DOHH2 (cell line): Measurements from ENCODE around the gene VAV2.

Experiments used
- H3F3A ChIP-seq: fragments of 200-600 bp; sonication (generic), shearing (Covaris generic); 2 replicates; pipeline ENCODE4 v1.6.0; 2016; ENCODE audit warnings: antibody characterized with exemption, mild to moderate bottlenecking; ENCODE audit not compliant: control insufficient read depth, insufficient read depth
- H3K27ac ChIP-seq: fragments of 200-600 bp; sonication (generic); 2 replicates; pipeline ENCODE4 v1.5.1; 2014; ENCODE audit warnings: low read depth, mild to moderate bottlenecking, low read length, moderate library complexity
- H3K27me3 ChIP-seq: fragments of 200-600 bp; sonication (generic); 2 replicates; pipeline ENCODE4 v1.6.1; 2014; ENCODE audit warnings: mild to moderate bottlenecking, low read length, mixed read lengths; ENCODE audit not compliant: control insufficient read depth
- H3K36me3 ChIP-seq: fragments of 200-600 bp; sonication (generic); 2 replicates; pipeline ENCODE4 v1.6.1; 2014; ENCODE audit warnings: mild to moderate bottlenecking, low read length, moderate library complexity, mixed read lengths; ENCODE audit not compliant: control insufficient read depth
- H3K4me1 ChIP-seq: fragments of 200-600 bp; sonication (generic); 2 replicates; pipeline ENCODE4 v1.6.1; 2014; ENCODE audit warnings: mild to moderate bottlenecking, low read length, mixed read lengths; ENCODE audit not compliant: control insufficient read depth
- H3K4me2 ChIP-seq: fragments of 200-600 bp; sonication (generic); 2 replicates; pipeline ENCODE4 v1.6.0; 2014; ENCODE audit warnings: mild to moderate bottlenecking, low read length, moderate library complexity
- H3K4me3 ChIP-seq: fragments of 200-600 bp; sonication (generic); 2 replicates; pipeline ENCODE4 v1.5.1; 2014; ENCODE audit warnings: mild to moderate bottlenecking, low read length, mixed read lengths
- H3K79me2 ChIP-seq: fragments of 200-600 bp; sonication (generic); 2 replicates; pipeline ENCODE4 v1.6.1; 2014; ENCODE audit warnings: mild to moderate bottlenecking, low read length, mixed read lengths; ENCODE audit not compliant: control insufficient read depth
- H3K9me2 ChIP-seq: fragments of 200-600 bp; sonication (generic); replicated peaks from 2 replicates; pipeline ENCODE4 v1.6.1; 2014; ENCODE audit warnings: mild to moderate bottlenecking, low read length, mixed read lengths; ENCODE audit not compliant: control insufficient read depth
- H3K9me3 ChIP-seq: fragments of 200-600 bp; sonication (generic); 2 replicates; pipeline ENCODE4 v1.6.1; 2014; ENCODE audit warnings: antibody characterized with exemption, low read length, mixed read lengths; ENCODE audit not compliant: control insufficient read depth, insufficient read depth
- H4K20me1 ChIP-seq: fragments of 200-600 bp; sonication (generic); 2 replicates; pipeline ENCODE4 v1.6.0; 2014; ENCODE audit warnings: low read depth, mild to moderate bottlenecking, antibody characterized with exemption, low read length, moderate library complexity; ENCODE audit not compliant: control insufficient read depth, insufficient read depth
- CTCF ChIP-seq: fragments of 200-600 bp; sonication (generic); IDR thresholded peaks from one replicate; pipeline ENCODE4 v1.5.1; 2014; ENCODE audit warnings: antibody characterized with exemption, mild to moderate bottlenecking, low read depth, low read length; ENCODE audit not compliant: poor library complexity, severe bottlenecking
- EZH2phosphoT487 ChIP-seq: fragments of 200-600 bp; sonication (generic); IDR thresholded peaks from 2 replicates; pipeline ENCODE4 v1.6.1; 2017; ENCODE audit warnings: borderline replicate concordance, mild to moderate bottlenecking, antibody characterized with exemption, low read length, moderate library complexity, mixed read lengths

VAV2 gene

GRCh38 chr9:133726401-133727276 is 265.5 kb downstream of the VAV2 start:
- no peak overlapping the region for H3K27ac ChIP-seq
- no peaks in the 10 kb centered on the region for H3K4me1 ChIP-seq

DNA sequence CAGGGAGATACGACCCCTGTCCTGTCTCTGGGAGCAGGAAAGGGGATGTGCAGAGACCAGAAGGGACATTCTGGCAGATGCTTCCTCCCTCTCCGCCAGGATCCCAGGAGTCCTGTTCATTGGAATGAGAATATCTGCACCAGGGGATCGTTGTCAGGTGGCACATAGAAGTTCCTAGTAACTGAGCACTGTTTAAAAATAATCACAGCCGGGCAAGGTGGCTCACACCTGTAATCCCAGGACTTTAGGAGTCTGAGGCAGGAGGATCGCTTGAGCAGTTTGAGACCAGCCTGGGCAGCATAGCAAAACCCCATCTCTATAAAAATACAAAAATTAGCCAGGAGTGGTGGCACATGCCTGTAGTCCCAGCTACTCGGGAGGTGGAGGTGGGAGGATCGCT is 266.2 kb downstream of the VAV2 start:
- no peaks in the 10 kb centered on the region for H3K36me3 ChIP-seq
- no peak for TF ChIP-seq CTCF
- TF ChIP-seq EZH2phosphoT487, result no peak
- no peaks in the 10 kb centered on the region for H3F3A ChIP-seq
- no peaks in the 10 kb centered on the region for H3K9me3 ChIP-seq
- H4K20me1 ChIP-seq, result no peaks in the 10 kb centered on the region
- H3K27ac ChIP-seq, result no peak overlapping the region
- H3K4me2 ChIP-seq, result no peak overlapping the region
- H3K27me3 ChIP-seq, result peaks cover 18% of the 10 kb centered on the region
- H3K79me2 ChIP-seq, result no peaks in the 10 kb centered on the region
- H3K9me2 ChIP-seq, result no peaks in the 10 kb centered on the region
- H3K4me3 ChIP-seq, result no peak overlapping the region
- H3K4me1 ChIP-seq, result no peaks in the 10 kb centered on the region

More at GRCh38 chr9:133726401-133727276, 265.5 kb downstream of the VAV2 start:
- peaks cover 13% of the 10 kb centered on the region; the same call in 1 of the 2 replicates for H3K27me3 ChIP-seq
- H3K4me2 ChIP-seq, result no peak overlapping the region
- no peaks in the 10 kb centered on the region for H3K36me3 ChIP-seq
- no peaks in the 10 kb centered on the region for H3K9me2 ChIP-seq
- no peaks in the 10 kb centered on the region for H3K79me2 ChIP-seq
- H3K4me3 ChIP-seq, result no peak overlapping the region
- TF ChIP-seq EZH2phosphoT487, result no peak
- TF ChIP-seq CTCF, result peak; percentile 57
- H4K20me1 ChIP-seq, result no peaks in the 10 kb centered on the region
- no peaks in the 10 kb centered on the region for H3F3A ChIP-seq
- no peaks in the 10 kb centered on the region for H3K9me3 ChIP-seq

DNA sequence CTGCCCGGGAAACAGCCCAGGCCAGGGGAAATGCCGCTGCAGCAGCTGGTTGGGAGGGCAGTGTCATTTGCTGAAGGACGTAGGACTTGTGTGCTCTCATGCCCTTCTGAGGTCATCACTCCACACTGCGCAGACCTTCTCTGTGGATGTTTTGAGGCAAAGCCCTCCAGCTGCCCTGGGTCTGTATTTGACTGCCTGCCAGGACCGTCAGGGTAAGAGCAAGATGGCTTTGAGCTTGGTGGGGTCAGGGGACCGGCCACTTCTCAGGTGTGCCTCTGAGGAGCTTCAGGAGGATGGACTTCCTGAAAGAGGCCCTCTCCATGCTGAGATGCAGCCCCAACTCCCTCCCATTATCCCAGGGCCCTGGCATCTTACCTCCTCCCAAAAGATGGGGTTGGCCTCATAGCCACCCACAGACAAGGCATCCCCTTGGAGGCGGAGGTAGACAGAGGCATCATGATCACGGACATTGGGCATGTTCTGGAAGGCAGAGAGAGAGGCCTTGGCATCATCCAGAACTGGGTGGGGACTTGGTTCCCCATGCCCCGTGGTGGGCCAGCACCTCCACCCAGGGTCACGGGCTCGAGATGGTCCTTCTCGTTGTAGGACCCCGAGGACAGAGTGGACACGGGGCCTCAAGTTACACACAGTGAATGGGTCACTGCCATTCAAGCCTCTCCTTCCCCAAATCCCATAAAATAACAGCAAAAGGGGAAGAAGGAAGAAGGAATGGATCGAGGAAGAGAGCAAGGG is 273.4 kb downstream of the VAV2 start:
- Histone ChIP-seq H3K36me3 (no peaks in the 10 kb centered on the region), H4K20me1 (no peaks in the 10 kb centered on the region), H3K4me3 (no peak overlapping the region), H3K9me3 (no peaks in the 10 kb centered on the region), H3K9me2 (no peaks in the 10 kb centered on the region), H3F3A (no peaks in the 10 kb centered on the region), H3K79me2 (no peaks in the 10 kb centered on the region), H3K4me1 (peaks cover 11% of the 10 kb centered on the region), H3K27ac (no peak overlapping the region), H3K4me2 (no peak overlapping the region), H3K27me3 (peaks cover 5% of the 10 kb centered on the region)
- TF ChIP-seq EZH2phosphoT487, result no peak
- TF ChIP-seq CTCF, result no peak
